CD14-positive monocyte (primary cell): ENCODE results near the gene PEDS1. TPM values are rescaled to one million over a fixed set of nuclear protein-coding genes. Genes with fewer than 3 reads are reported as not detected.

Source experiments
- DNase-seq, 3 donors: peaks; one replicate each; pipeline ENCODE4 v3.0.0-alpha.2; 2011 to 2022
- H2AFZ ChIP-seq: 2 replicates; pipeline ENCODE4 v1.6.0; 2012; ENCODE audit warnings: mild to moderate bottlenecking, low read depth, low read length, inconsistent platforms; ENCODE audit not compliant: insufficient read depth, poor library complexity, severe bottlenecking
- H3K27ac ChIP-seq, 2 donors: 1 replicate in 1 of 2; 2 replicates in 1 of 2; pipeline ENCODE4 v1.5.1; 2012 to 2013; ENCODE audit warnings: low read length in 2 of 2, control low read depth in 1 of 2, inconsistent platforms in 1 of 2, low read depth in 1 of 2, mild to moderate bottlenecking in 1 of 2
- H3K27me3 ChIP-seq, 2 donors: one replicate each; pipeline versions ENCODE4 v1.6.0 to v1.6.1; 2011 to 2013; ENCODE audit warnings: low read length in 2 of 2; ENCODE audit not compliant: control insufficient read depth in 2 of 2, insufficient read depth in 2 of 2
- H3K36me3 ChIP-seq, 2 donors: replicated peaks in 1 of 2; 1 replicate in 1 of 2; 2 replicates in 1 of 2; pipeline versions ENCODE4 v1.5.1 to v1.6.1; 2012 to 2013; ENCODE audit warnings: low read length in 2 of 2, control low read depth in 1 of 2, inconsistent platforms in 1 of 2, mild to moderate bottlenecking in 1 of 2; ENCODE audit not compliant: insufficient read depth in 2 of 2, control insufficient read depth in 1 of 2
- H3K4me1 ChIP-seq, 2 donors: 1 replicate in 1 of 2; 2 replicates in 1 of 2; pipeline versions ENCODE4 v1.5.1 to v1.6.1; 2012 to 2013; ENCODE audit warnings: low read length in 2 of 2, control low read depth in 1 of 2, inconsistent platforms in 1 of 2, mild to moderate bottlenecking in 1 of 2, moderate library complexity in 1 of 2; ENCODE audit not compliant: insufficient read depth in 2 of 2, control insufficient read depth in 1 of 2
- H3K4me2 ChIP-seq: replicated peaks from 2 replicates; pipeline ENCODE3; 2012; ENCODE audit warnings: low read length, moderate library complexity, mild to moderate bottlenecking; ENCODE audit not compliant: poor library complexity, severe bottlenecking; ENCODE audit errors: extremely low read depth
- H3K4me3 ChIP-seq, 3 experiments: fragments of 200-600 bp in 1 of 3; sonication (generic) in 1 of 3; replicated peaks in 1 of 3; 1 replicate in 2 of 3; 2 replicates in 1 of 3; pipeline ENCODE4 v1.5.1; 2011 to 2013; ENCODE audit warnings: low read length in 3 of 3, mild to moderate bottlenecking in 3 of 3, control low read depth in 2 of 3, low read depth in 2 of 3, inconsistent platforms in 1 of 3, moderate library complexity in 1 of 3
- H3K79me2 ChIP-seq: 2 replicates; pipeline ENCODE4 v1.6.0; 2012; ENCODE audit warnings: mild to moderate bottlenecking, control low read depth, inconsistent platforms, low read length, moderate library complexity; ENCODE audit not compliant: insufficient read depth
- H3K9ac ChIP-seq: 2 replicates; pipeline ENCODE4 v1.6.0; 2017; ENCODE audit warnings: low read length, mild to moderate bottlenecking; ENCODE audit not compliant: insufficient read depth, poor library complexity, severe bottlenecking
- H3K9me3 ChIP-seq, 2 donors: replicated peaks in 1 of 2; 1 replicate in 1 of 2; 2 replicates in 1 of 2; pipeline versions ENCODE4 v1.5.1 to v1.6.1; 2012 to 2013; ENCODE audit warnings: low read length in 2 of 2, control low read depth in 1 of 2; ENCODE audit not compliant: control insufficient read depth in 1 of 2, insufficient read depth in 1 of 2
- H4K20me1 ChIP-seq: 2 replicates; pipeline ENCODE4 v1.6.0; 2012; ENCODE audit warnings: mild to moderate bottlenecking, low read length, control low read depth, moderate library complexity; ENCODE audit not compliant: insufficient read depth
- H3K27ac Mint-ChIP-seq, 7 donors: one replicate each; pipeline ENCODE4 v1.8.0; 2020; ENCODE audit warnings: mild to moderate bottlenecking in 7 of 7, mixed read lengths in 7 of 7, moderate library complexity in 6 of 7, inconsistent platforms in 2 of 7
- H3K27me3 Mint-ChIP-seq, 3 donors: one replicate each; pipeline ENCODE4 v1.8.0; 2021 to 2022; ENCODE audit warnings: low read depth in 3 of 3, mild to moderate bottlenecking in 3 of 3, mixed read lengths in 3 of 3, moderate library complexity in 3 of 3, inconsistent platforms in 1 of 3
- H3K36me3 Mint-ChIP-seq, 2 donors: one replicate each; pipeline ENCODE4 v1.8.0; 2020; ENCODE audit warnings: mixed read lengths in 2 of 2, inconsistent platforms in 1 of 2, mild to moderate bottlenecking in 1 of 2
- H3K4me1 Mint-ChIP-seq: one replicate; pipeline ENCODE4 v1.8.0; 2020; ENCODE audit warnings: mild to moderate bottlenecking, mixed read lengths
- H3K4me3 Mint-ChIP-seq, 2 donors: one replicate each; pipeline ENCODE4 v1.8.0; 2020; ENCODE audit warnings: mild to moderate bottlenecking in 2 of 2, mixed read lengths in 2 of 2, moderate library complexity in 1 of 2
- H3K9me3 Mint-ChIP-seq, 7 donors: one replicate each; pipeline ENCODE4 v1.8.0; 2020 to 2022; ENCODE audit warnings: mixed read lengths in 7 of 7, mild to moderate bottlenecking in 6 of 7, moderate library complexity in 6 of 7, inconsistent platforms in 2 of 7
- WGBS: methylation state at CpG from one replicate; pipeline ENCODE4 v1.1.5; 2013; ENCODE audit warnings: missing lambda C conversion rate; ENCODE audit not compliant: insufficient coverage; 5-methylcytosine and 5-hydroxymethylcytosine counted together
- intact Hi-C, 2 donors: fragments of 100-400 bp; cut with micrococcal nuclease; formaldehyde crosslinking; loops; one replicate each; pipeline versions ENCODE4 v1.15.0 to v1.15.1; 2023
- polyA plus RNA-seq, 3 donors: library from polyadenylated mRNA; depleted of rRNA in 1 of 3; unstranded in 2 of 3; stranded (reverse) in 1 of 3; fragments of 300-500 nt in 2 of 3; fragments of >200 nt in 1 of 3; fragmentation: Illumina TruSeq in 2 of 3; gene quantifications; 1 replicate in 2 of 3; 2 replicates in 1 of 3; pipeline ENCODE4 v1.2.3, GENCODE V29; 2012 to 2021
- TF ChIP-seq, protein P1 (sequence below): fragments of 200-600 bp; IDR thresholded peaks from one replicate; pipeline ENCODE4 v1.8.0; 2022; ENCODE audit warnings: antibody characterized with exemption, mild to moderate bottlenecking

PEDS1 gene
- polyA plus RNA-seq, 3 donors: 19.6 to 48.1 (median 25.2) TPM

DNA sequence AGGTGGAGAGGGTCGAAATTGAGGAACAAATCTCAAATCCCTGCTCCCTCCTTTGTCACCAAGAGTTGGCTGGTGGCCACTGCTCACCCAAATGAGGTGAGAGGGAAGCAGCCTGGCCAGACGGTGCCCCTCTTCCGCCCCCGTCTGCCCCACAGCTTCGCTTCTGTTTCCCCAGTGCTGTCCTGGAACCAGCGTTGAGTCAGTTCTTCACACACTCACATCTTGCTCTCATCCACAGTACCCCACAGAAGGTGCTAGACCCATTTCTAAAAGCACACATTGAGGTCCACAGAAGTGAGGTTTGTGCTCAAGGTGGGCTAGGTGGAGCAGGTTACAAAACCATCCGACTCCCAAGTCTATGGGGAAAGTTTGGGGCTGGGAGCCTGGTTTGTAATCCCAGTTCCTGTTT, 40.9 kb upstream of the PEDS1 start:
- peaks cover 0 to 10% (median 0%) of the 10 kb centered on the region in 7 donors for H3K9me3 Mint-ChIP-seq
- peaks cover 24 to 30% of the 10 kb centered on the region in 2 donors for H3K36me3 ChIP-seq
- H3K27me3 Mint-ChIP-seq: peaks cover 0 to 6% (median 0%) of the 10 kb centered on the region in 3 donors
- H3K36me3 Mint-ChIP-seq: peaks cover 38 to 40% of the 10 kb centered on the region in 2 donors
- 13% methylated on average over 4 of the region's 7 CpGs for WGBS
- H3K4me3 ChIP-seq: peak overlapping the region; percentile 85 to 96 (median 96)
- peak overlapping the region; percentile 99 for H3K9ac ChIP-seq
- intact Hi-C loops: loop anchor here (2.0 to 5.0 kb wide), 4 partner anchors 26 to 153 kb away; no protein-coding TSS in a partner anchor
- H3K27ac Mint-ChIP-seq: peak overlapping the region; percentile 90 to 97 (median 95)
- H3K79me2 ChIP-seq: peaks cover 54% of the 10 kb centered on the region
- peak overlapping the region; percentile 88 to 90 for H3K27ac ChIP-seq
- H2AFZ ChIP-seq: no peak overlapping the region
- peaks cover 51 to 64% of the 10 kb centered on the region in 2 donors for H3K4me1 ChIP-seq
- H3K27me3 ChIP-seq: no peaks in the 10 kb centered on the region
- peak in 1 of 3 donors; percentile 54 for DNase-seq
- H3K4me1 Mint-ChIP-seq: peaks cover 49% of the 10 kb centered on the region
- TF ChIP-seq, protein P1, sequence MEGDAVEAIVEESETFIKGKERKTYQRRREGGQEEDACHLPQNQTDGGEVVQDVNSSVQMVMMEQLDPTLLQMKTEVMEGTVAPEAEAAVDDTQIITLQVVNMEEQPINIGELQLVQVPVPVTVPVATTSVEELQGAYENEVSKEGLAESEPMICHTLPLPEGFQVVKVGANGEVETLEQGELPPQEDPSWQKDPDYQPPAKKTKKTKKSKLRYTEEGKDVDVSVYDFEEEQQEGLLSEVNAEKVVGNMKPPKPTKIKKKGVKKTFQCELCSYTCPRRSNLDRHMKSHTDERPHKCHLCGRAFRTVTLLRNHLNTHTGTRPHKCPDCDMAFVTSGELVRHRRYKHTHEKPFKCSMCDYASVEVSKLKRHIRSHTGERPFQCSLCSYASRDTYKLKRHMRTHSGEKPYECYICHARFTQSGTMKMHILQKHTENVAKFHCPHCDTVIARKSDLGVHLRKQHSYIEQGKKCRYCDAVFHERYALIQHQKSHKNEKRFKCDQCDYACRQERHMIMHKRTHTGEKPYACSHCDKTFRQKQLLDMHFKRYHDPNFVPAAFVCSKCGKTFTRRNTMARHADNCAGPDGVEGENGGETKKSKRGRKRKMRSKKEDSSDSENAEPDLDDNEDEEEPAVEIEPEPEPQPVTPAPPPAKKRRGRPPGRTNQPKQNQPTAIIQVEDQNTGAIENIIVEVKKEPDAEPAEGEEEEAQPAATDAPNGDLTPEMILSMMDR: no peak
- H3K9me3 ChIP-seq: no peaks in the 10 kb centered on the region
- peak overlapping the region; percentile 97 to 100 for H3K4me3 Mint-ChIP-seq
- peaks cover 66% of the 10 kb centered on the region for H4K20me1 ChIP-seq
- peak overlapping the region; percentile 87 for H3K4me2 ChIP-seq

DNA sequence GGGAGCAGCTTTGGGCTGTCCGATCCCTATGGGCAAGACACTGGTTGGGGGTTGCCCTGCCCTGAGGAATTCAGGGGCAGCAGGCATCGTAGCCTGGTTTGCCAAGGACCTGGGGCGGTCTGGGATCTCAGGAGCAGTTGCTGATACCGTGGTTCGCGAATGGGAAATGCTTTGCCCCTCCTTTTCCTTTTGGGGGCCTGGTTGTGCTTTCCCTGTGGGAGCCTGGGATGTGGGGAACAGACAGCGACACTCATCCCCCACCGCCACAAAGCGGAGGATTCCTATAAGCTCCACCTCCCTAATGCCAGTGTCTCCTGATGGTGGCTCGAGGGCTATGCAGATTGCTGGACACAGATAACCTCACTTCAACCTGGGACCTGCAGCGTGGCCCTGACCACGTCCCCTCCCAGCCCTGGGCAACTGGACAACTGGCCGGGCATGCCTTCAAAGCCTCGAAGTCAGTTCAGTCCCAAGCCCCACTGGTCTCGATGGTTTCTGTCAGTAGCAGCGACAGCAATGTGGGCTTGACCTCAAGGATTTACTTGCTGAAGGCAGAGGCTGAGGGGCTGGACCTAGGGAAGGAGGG, 40.4 kb upstream of the PEDS1 start:
- peak overlapping the region; percentile 97 to 100 for H3K4me3 Mint-ChIP-seq
- Histone ChIP-seq H3K9ac (peak overlapping the region; percentile 99), H3K9me3 (no peaks in the 10 kb centered on the region), H4K20me1 (peaks cover 66% of the 10 kb centered on the region), H3K27ac (peak overlapping the region; percentile 88 to 90), H3K4me1 (peaks cover 56 to 69% of the 10 kb centered on the region in 2 donors), H3K4me2 (peak overlapping the region; percentile 87), H3K4me3 (peak overlapping the region; percentile 85 to 96 (median 96)), H3K79me2 (peaks cover 54% of the 10 kb centered on the region), H3K36me3 (peaks cover 24 to 30% of the 10 kb centered on the region in 2 donors), H3K27me3 (no peaks in the 10 kb centered on the region), H2AFZ (no peak overlapping the region)
- peak overlapping the region; percentile 90 to 97 (median 95) for H3K27ac Mint-ChIP-seq
- peaks cover 36 to 40% of the 10 kb centered on the region in 2 donors for H3K36me3 Mint-ChIP-seq
- peaks cover 53% of the 10 kb centered on the region for H3K4me1 Mint-ChIP-seq
- peaks cover 0 to 9% (median 0%) of the 10 kb centered on the region in 7 donors for H3K9me3 Mint-ChIP-seq
- DNase-seq: peak in 1 of 3 donors; percentile 56
- TF ChIP-seq, protein P1: no peak
- 54% methylated on average over 10 of the region's 16 CpGs for WGBS
- peaks cover 0 to 6% (median 0%) of the 10 kb centered on the region in 3 donors for H3K27me3 Mint-ChIP-seq
- intact Hi-C loops: loop anchor here (2.0 to 5.0 kb wide), 4 partner anchors 27 to 153 kb away; no protein-coding TSS in a partner anchor
